HepG2 (cell line): ENCODE data around the gene LZTR1. TPM values are rescaled to one million over a fixed set of nuclear protein-coding genes. Genes with fewer than 3 reads are reported as not detected.

ENCODE experiments used
- ETV6 ChIP-seq: sonication (generic); formaldehyde crosslinking; conservative IDR thresholded peaks from 2 replicates; pipeline ENCODE4 v1.4.0; 2020; ENCODE audit warnings: missing genetic modification reagents
- FOXA3 ChIP-seq: IDR thresholded peaks from 2 replicates; pipeline ENCODE4 v1.6.1; 2016; ENCODE audit warnings: missing genetic modification reagents, missing compliant biosample characterization
- GTF2F1 ChIP-seq: fragments of 150-350 bp; IDR thresholded peaks from 2 replicates; pipeline ENCODE4 v1.6.1; 2014; ENCODE audit warnings: low read length
- HIVEP1 ChIP-seq: sonication (generic); formaldehyde crosslinking; IDR thresholded peaks from 2 replicates; pipeline ENCODE4 v1.4.0; 2020; ENCODE audit warnings: mild to moderate bottlenecking, missing genetic modification reagents
- KDM5B ChIP-seq: sonication (generic); formaldehyde crosslinking; IDR thresholded peaks from 2 replicates; pipeline ENCODE4 v1.4.0; 2020; ENCODE audit warnings: missing genetic modification reagents, mild to moderate bottlenecking, borderline replicate concordance
- MEIS1 ChIP-seq: sonication (generic); formaldehyde crosslinking; IDR thresholded peaks from 2 replicates; pipeline ENCODE4 v1.9.0; 2021; ENCODE audit warnings: mild to moderate bottlenecking, missing genetic modification reagents, moderate library complexity, borderline replicate concordance
- POGZ ChIP-seq: sonication (generic); formaldehyde crosslinking; IDR thresholded peaks from 2 replicates; pipeline ENCODE4 v1.4.0; 2020; ENCODE audit warnings: mild to moderate bottlenecking, missing genetic modification reagents
- SOX13 ChIP-seq, 3 experiments: fragments of 450-650 bp in 1 of 3; sonication (generic) in 1 of 3; formaldehyde crosslinking in 1 of 3; IDR thresholded peaks in 2 of 3; conservative IDR thresholded peaks in 1 of 3; 2 replicates each; pipeline versions ENCODE4 v1.5.0 to v1.6.1; 2016 to 2020; ENCODE audit warnings: antibody characterized with exemption in 1 of 3, mild to moderate bottlenecking in 1 of 3, missing compliant biosample characterization in 1 of 3, missing genetic modification reagents in 1 of 3, moderate library complexity in 1 of 3
- ZBTB34 ChIP-seq: sonication (generic); formaldehyde crosslinking; IDR thresholded peaks from 2 replicates; pipeline ENCODE4 v1.8.0; 2022; ENCODE audit warnings: mild to moderate bottlenecking, missing genetic modification reagents
- ZBTB7A ChIP-seq: sonication (generic); formaldehyde crosslinking; IDR thresholded peaks from 2 replicates; pipeline ENCODE4 v1.8.0; 2022; ENCODE audit warnings: mild to moderate bottlenecking, missing genetic modification reagents
- ZNF230 ChIP-seq: sonication (generic); formaldehyde crosslinking; IDR thresholded peaks from 2 replicates; pipeline ENCODE4 v1.4.0; 2020; ENCODE audit warnings: mild to moderate bottlenecking, missing genetic modification reagents
- ZNF260 ChIP-seq: sonication (generic); formaldehyde crosslinking; IDR thresholded peaks from 2 replicates; pipeline ENCODE4 v1.4.0; 2020; ENCODE audit warnings: missing genetic modification reagents, low read depth, mild to moderate bottlenecking, borderline replicate concordance
- ZNF446 ChIP-seq: sonication (generic); formaldehyde crosslinking; IDR thresholded peaks from 2 replicates; pipeline ENCODE4 v1.5.0; 2020; ENCODE audit warnings: mild to moderate bottlenecking, missing genetic modification reagents
- ZNF704 ChIP-seq: sonication (generic); formaldehyde crosslinking; IDR thresholded peaks from 2 replicates; pipeline ENCODE4 v1.8.1; 2023; ENCODE audit warnings: mild to moderate bottlenecking, inconsistent platforms, moderate library complexity, missing genetic modification reagents, borderline replicate concordance
- polyA plus RNA-seq, 8 experiments: library from polyadenylated mRNA; depleted of rRNA in 3 of 8; stranded (reverse) in 7 of 8; unstranded in 1 of 8; fragments of >200 nt; fragmentation: Illumina TruSeq in 4 of 8; extraction: Trizol in 4 of 8; gene quantifications; 2 replicates each; pipeline versions ENCODE4 v1.2.1 to v1.2.3, GENCODE V29; 2011 to 2016; ENCODE audit warnings: low read depth in 4 of 8, missing spikeins in 1 of 8, mixed read lengths in 1 of 8; ENCODE audit not compliant: insufficient read depth in 1 of 8
- total RNA-seq, 5 experiments: library from RNA; depleted of rRNA; stranded (reverse); fragments of >200 nt; fragmentation: Illumina TruSeq; extraction: Trizol; gene quantifications; 2 replicates each; pipeline ENCODE4 v1.2.3, GENCODE V29; 2016; ENCODE audit warnings: low read depth in 1 of 5
- TF ChIP-seq, protein P1 (sequence below), 2 experiments: IDR thresholded peaks; 2 replicates each; pipeline ENCODE4 v1.6.1; 2011 to 2012; ENCODE audit warnings: low read length in 2 of 2, borderline replicate concordance in 1 of 2, low read depth in 1 of 2, mild to moderate bottlenecking in 1 of 2, moderate library complexity in 1 of 2
- TF ChIP-seq, protein P2 (sequence below): sonication (generic); formaldehyde crosslinking; IDR thresholded peaks from 2 replicates; pipeline ENCODE4 v1.4.0; 2020; ENCODE audit warnings: mild to moderate bottlenecking, missing genetic modification reagents, borderline replicate concordance

The LZTR1 gene
- total and polyA plus RNA-seq, 2 of the 13 experiments (the other 11 are each of a cell fraction or from before 2014, with no cell fraction given) = 21.8 to 22.4 TPM

GRCh38 chr22:20981787-20982562, at the start of gene LZTR1 (continued):
- TF ChIP-seq, protein P1, sequence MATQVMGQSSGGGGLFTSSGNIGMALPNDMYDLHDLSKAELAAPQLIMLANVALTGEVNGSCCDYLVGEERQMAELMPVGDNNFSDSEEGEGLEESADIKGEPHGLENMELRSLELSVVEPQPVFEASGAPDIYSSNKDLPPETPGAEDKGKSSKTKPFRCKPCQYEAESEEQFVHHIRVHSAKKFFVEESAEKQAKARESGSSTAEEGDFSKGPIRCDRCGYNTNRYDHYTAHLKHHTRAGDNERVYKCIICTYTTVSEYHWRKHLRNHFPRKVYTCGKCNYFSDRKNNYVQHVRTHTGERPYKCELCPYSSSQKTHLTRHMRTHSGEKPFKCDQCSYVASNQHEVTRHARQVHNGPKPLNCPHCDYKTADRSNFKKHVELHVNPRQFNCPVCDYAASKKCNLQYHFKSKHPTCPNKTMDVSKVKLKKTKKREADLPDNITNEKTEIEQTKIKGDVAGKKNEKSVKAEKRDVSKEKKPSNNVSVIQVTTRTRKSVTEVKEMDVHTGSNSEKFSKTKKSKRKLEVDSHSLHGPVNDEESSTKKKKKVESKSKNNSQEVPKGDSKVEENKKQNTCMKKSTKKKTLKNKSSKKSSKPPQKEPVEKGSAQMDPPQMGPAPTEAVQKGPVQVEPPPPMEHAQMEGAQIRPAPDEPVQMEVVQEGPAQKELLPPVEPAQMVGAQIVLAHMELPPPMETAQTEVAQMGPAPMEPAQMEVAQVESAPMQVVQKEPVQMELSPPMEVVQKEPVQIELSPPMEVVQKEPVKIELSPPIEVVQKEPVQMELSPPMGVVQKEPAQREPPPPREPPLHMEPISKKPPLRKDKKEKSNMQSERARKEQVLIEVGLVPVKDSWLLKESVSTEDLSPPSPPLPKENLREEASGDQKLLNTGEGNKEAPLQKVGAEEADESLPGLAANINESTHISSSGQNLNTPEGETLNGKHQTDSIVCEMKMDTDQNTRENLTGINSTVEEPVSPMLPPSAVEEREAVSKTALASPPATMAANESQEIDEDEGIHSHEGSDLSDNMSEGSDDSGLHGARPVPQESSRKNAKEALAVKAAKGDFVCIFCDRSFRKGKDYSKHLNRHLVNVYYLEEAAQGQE (IDR thresholded peaks at IDR 0.05; ENCODE audit: borderline replicate concordance in 1 of 2, low read depth in 1 of 2, low read length in 2 of 2) = no peak; a peak in 1 of 4 replicates
- TF ChIP-seq ZBTB34 (CRISPR knock-in tag) = peak; percentile 93
- TF ChIP-seq KDM5B (CRISPR knock-in tag) = peak; percentile 99
- TF ChIP-seq HIVEP1 = peak; percentile 96
- peak; percentile 70 for TF ChIP-seq FOXA3 (CRISPR knock-in tag)
- peak; percentile 69 for TF ChIP-seq POGZ (CRISPR knock-in tag)
- peak; percentile 98 for TF ChIP-seq ZNF230 (CRISPR knock-in tag)
- TF ChIP-seq SOX13 (IDR thresholded peaks at IDR 0.05) = no peak
- peak in 1 of 2 experiments; percentile 27; a peak in 2 of 4 replicates for TF ChIP-seq SOX13 (CRISPR knock-in tag; conservative IDR thresholded peaks at IDR 0.05 in 1 of 2, IDR thresholded peaks at IDR 0.05 in 1 of 2)
- no peak for TF ChIP-seq ZNF260 (CRISPR knock-in tag)
- peak; percentile 87 for TF ChIP-seq MEIS1
- peak; percentile 89 for TF ChIP-seq ZBTB7A (CRISPR knock-in tag)
- TF ChIP-seq ZNF704 (CRISPR knock-in tag) = peak; percentile 97
- TF ChIP-seq ETV6 = peak; percentile 72; the same call in 1 of the 2 replicates
- TF ChIP-seq, protein P2, sequence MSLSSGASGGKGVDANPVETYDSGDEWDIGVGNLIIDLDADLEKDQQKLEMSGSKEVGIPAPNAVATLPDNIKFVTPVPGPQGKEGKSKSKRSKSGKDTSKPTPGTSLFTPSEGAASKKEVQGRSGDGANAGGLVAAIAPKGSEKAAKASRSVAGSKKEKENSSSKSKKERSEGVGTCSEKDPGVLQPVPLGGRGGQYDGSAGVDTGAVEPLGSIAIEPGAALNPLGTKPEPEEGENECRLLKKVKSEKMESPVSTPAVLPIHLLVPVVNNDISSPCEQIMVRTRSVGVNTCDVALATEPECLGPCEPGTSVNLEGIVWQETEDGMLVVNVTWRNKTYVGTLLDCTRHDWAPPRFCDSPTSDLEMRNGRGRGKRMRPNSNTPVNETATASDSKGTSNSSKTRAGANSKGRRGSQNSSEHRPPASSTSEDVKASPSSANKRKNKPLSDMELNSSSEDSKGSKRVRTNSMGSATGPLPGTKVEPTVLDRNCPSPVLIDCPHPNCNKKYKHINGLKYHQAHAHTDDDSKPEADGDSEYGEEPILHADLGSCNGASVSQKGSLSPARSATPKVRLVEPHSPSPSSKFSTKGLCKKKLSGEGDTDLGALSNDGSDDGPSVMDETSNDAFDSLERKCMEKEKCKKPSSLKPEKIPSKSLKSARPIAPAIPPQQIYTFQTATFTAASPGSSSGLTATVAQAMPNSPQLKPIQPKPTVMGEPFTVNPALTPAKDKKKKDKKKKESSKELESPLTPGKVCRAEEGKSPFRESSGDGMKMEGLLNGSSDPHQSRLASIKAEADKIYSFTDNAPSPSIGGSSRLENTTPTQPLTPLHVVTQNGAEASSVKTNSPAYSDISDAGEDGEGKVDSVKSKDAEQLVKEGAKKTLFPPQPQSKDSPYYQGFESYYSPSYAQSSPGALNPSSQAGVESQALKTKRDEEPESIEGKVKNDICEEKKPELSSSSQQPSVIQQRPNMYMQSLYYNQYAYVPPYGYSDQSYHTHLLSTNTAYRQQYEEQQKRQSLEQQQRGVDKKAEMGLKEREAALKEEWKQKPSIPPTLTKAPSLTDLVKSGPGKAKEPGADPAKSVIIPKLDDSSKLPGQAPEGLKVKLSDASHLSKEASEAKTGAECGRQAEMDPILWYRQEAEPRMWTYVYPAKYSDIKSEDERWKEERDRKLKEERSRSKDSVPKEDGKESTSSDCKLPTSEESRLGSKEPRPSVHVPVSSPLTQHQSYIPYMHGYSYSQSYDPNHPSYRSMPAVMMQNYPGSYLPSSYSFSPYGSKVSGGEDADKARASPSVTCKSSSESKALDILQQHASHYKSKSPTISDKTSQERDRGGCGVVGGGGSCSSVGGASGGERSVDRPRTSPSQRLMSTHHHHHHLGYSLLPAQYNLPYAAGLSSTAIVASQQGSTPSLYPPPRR (CRISPR knock-in tag) = no peak
- TF ChIP-seq GTF2F1 = no peak
- TF ChIP-seq ZNF446 (CRISPR knock-in tag) = peak; percentile 34; the same call in 1 of the 2 replicates
